G401 (cell line): ENCODE results near the gene ARHGEF4. TPM values are rescaled to one million over a fixed set of nuclear protein-coding genes. Genes with fewer than 3 reads are reported as not detected.

Experiments used
- DNase-seq: peaks from one replicate; pipeline ENCODE4 v3.0.0-alpha.2; 2015; ENCODE audit warnings: low spot score
- in situ Hi-C: cut with HindIII; loops from 2 replicates; pipeline ENCODE4 v1.10.0; 2016; ENCODE audit warnings: low sequenced_read_pairs, mixed read lengths
- total RNA-seq: library from RNA; depleted of rRNA; stranded (reverse); fragments of >200 nt; shearing (Covaris generic); gene quantifications from 2 replicates; pipeline ENCODE4 v1.2.3, GENCODE V29; 2014

Gene ARHGEF4
- total RNA-seq, 1 experiment from 2014 or later, result 0.10 TPM

GRCh38 chr2:130908832-130909231 is 72.1 kb downstream of the ARHGEF4 start:
- in situ Hi-C loops, result no loop called here
- DNase-seq, result no peak

- in situ Hi-C loops, result no loop called here
- no peak for DNase-seq
Observed at GRCh38 chr2:130910931-130911330, 74.2 kb downstream of the ARHGEF4 start.

GRCh38 chr2:130911482-130911881 is 74.8 kb downstream of the ARHGEF4 start:
- in situ Hi-C loops, result no loop called here
- DNase-seq, result no peak

- DNase-seq, result no peak
- in situ Hi-C loops, result no loop called here
Observed at GRCh38 chr2:130911996-130912395, 75.3 kb downstream of the ARHGEF4 start.

- in situ Hi-C loops, result no loop called here
- no peak for DNase-seq
Observed at GRCh38 chr2:130912471-130912870, 75.8 kb downstream of the ARHGEF4 start.

- in situ Hi-C loops, result no loop called here
- no peak for DNase-seq
Observed at GRCh38 chr2:130913891-130914290, 77.2 kb downstream of the ARHGEF4 start.

- no peak for DNase-seq
- in situ Hi-C loops, result no loop called here
Observed at GRCh38 chr2:130915149-130915548, 78.4 kb downstream of the ARHGEF4 start.

GRCh38 chr2:130915595-130916437 is 79.1 kb downstream of the ARHGEF4 start:
- DNase-seq, result no peak
- in situ Hi-C loops, result no loop called here

- DNase-seq, result no peak
- in situ Hi-C loops, result no loop called here
Observed at GRCh38 chr2:130916438-130916705, 79.7 kb downstream of the ARHGEF4 start.

- in situ Hi-C loops, result no loop called here
Observed at GRCh38 chr2:130917006-130917688, 80.4 kb downstream of the ARHGEF4 start.

GRCh38 chr2:130918393-130918792 is 81.7 kb downstream of the ARHGEF4 start:
- DNase-seq, result no peak
- in situ Hi-C loops, result no loop called here

More at GRCh38 chr2:130917006-130917688, 80.4 kb downstream of the ARHGEF4 start:
- peak; percentile 4 for DNase-seq

GRCh38 chr2:130920415-130921163 is 83.9 kb downstream of the ARHGEF4 start:
- in situ Hi-C loops, result no loop called here
- peak; percentile 81 for DNase-seq

- no peak for DNase-seq
- in situ Hi-C loops, result no loop called here
Observed at GRCh38 chr2:130921164-130921476, 84.4 kb downstream of the ARHGEF4 start.

- in situ Hi-C loops, result no loop called here
- no peak for DNase-seq
Observed at GRCh38 chr2:130922417-130922816, 85.7 kb downstream of the ARHGEF4 start.

- DNase-seq, result no peak
- in situ Hi-C loops, result no loop called here
Observed at GRCh38 chr2:130928385-130928784, 91.7 kb downstream of the ARHGEF4 start.

GRCh38 chr2:130930740-130931659 is 94.3 kb downstream of the ARHGEF4 start:
- DNase-seq, result no peak
- in situ Hi-C loops, result no loop called here

- in situ Hi-C loops, result no loop called here
- DNase-seq, result no peak
Observed at GRCh38 chr2:130933501-130933900, 96.8 kb downstream of the ARHGEF4 start.

GRCh38 chr2:130936451-130936850 is 99.7 kb downstream of the ARHGEF4 start:
- in situ Hi-C loops, result no loop called here

GRCh38 chr2:130947967-130948366 is 111.3 kb downstream of the ARHGEF4 start:
- DNase-seq, result no peak
- in situ Hi-C loops, result no loop called here

More at GRCh38 chr2:130936451-130936850, 99.7 kb downstream of the ARHGEF4 start:
- DNase-seq, result no peak
